B cell (primary cell): ENCODE results near the gene RAB10. TPM values are rescaled to one million over a fixed set of nuclear protein-coding genes. Genes with fewer than 3 reads are reported as not detected.

Source experiments
- ATAC-seq: fragments of 200-7000 bp; cut with Tn5 transposase; one replicate; pipeline ENCODE4 v1.10.0; 2021; ENCODE audit warnings: low read depth, mild to moderate bottlenecking, moderate number of reproducible peaks, moderate library complexity
- CTCF ChIA-PET: fragments of 350-600 bp; sonication (Branson Sonifier 250); formaldehyde crosslinking; loops from one replicate; lab custom pipeline; 2021; ENCODE audit warnings: antibody characterized with exemption, inconsistent platforms; lab: Charles Lee
- POLR2A ChIA-PET: fragments of 350-600 bp; sonication (Branson Sonifier 250); formaldehyde crosslinking; loops from one replicate; lab custom pipeline; 2021; ENCODE audit warnings: antibody characterized with exemption; lab: Charles Lee
- DNase-seq: peaks from one replicate; pipeline ENCODE4 v3.0.0; 2013
- H2AFZ ChIP-seq: 2 replicates; pipeline ENCODE4 v1.6.1; 2012; ENCODE audit warnings: mild to moderate bottlenecking, low read depth, low read length; ENCODE audit not compliant: insufficient read depth, poor library complexity, severe bottlenecking
- H3K27ac ChIP-seq, 2 donors: 1 replicate in 1 of 2; 2 replicates in 1 of 2; pipeline ENCODE4 v1.5.1; 2012 to 2013; ENCODE audit warnings: low read length in 2 of 2, mild to moderate bottlenecking in 2 of 2, moderate library complexity in 1 of 2
- H3K27me3 ChIP-seq, 4 experiments: fragments of 200-600 bp in 1 of 4; sonication (generic) in 1 of 4; replicated peaks in 1 of 4; 1 replicate in 2 of 4; 2 replicates in 2 of 4; pipeline versions ENCODE4 v1.6.1 to v1.7.0; 2013 to 2016; ENCODE audit warnings: low read length in 3 of 4, mild to moderate bottlenecking in 2 of 4, mixed read lengths in 1 of 4, moderate library complexity in 1 of 4; ENCODE audit not compliant: insufficient read depth in 4 of 4, control insufficient read depth in 3 of 4; ENCODE audit errors: control extremely low read depth in 1 of 4
- H3K36me3 ChIP-seq, 2 experiments: replicated peaks in 1 of 2; 1 replicate in 1 of 2; 2 replicates in 1 of 2; pipeline versions ENCODE4 v1.6.1 to v1.7.1; 2013; ENCODE audit warnings: low read length in 1 of 2; ENCODE audit not compliant: insufficient read depth in 2 of 2, control insufficient read depth in 1 of 2; ENCODE audit errors: control extremely low read depth in 1 of 2, extremely low read depth in 1 of 2
- H3K4me1 ChIP-seq, 2 donors: fragments of 200-600 bp in 1 of 2; sonication (generic) in 1 of 2; 1 replicate in 1 of 2; 2 replicates in 1 of 2; pipeline versions ENCODE4 v1.5.1 to v1.6.1; 2013 to 2017; ENCODE audit warnings: low read length in 2 of 2; ENCODE audit not compliant: control insufficient read depth in 2 of 2, insufficient read depth in 2 of 2
- H3K4me2 ChIP-seq: replicated peaks from 2 replicates; pipeline ENCODE3; 2012; ENCODE audit warnings: mild to moderate bottlenecking, low read depth, low read length; ENCODE audit not compliant: poor library complexity, severe bottlenecking
- H3K4me3 ChIP-seq, 5 experiments: fragments of 200-600 bp in 1 of 5; sonication (generic) in 1 of 5; 1 replicate in 3 of 5; 2 replicates in 2 of 5; pipeline versions ENCODE4 v1.5.1 to v1.7.0; 2011 to 2016; ENCODE audit warnings: low read length in 4 of 5, mild to moderate bottlenecking in 4 of 5, low read depth in 2 of 5, control low read depth in 1 of 5, moderate library complexity in 1 of 5; ENCODE audit not compliant: insufficient read depth in 1 of 5; ENCODE audit errors: control extremely low read depth in 1 of 5, extremely low read depth in 1 of 5
- H3K79me2 ChIP-seq: fragments of 200-600 bp; sonication (generic); one replicate; pipeline ENCODE4 v1.6.0; 2016; ENCODE audit warnings: low read length; ENCODE audit not compliant: control insufficient read depth, insufficient read depth
- H3K9ac ChIP-seq: fragments of 200-600 bp; sonication (generic); 2 replicates; pipeline ENCODE4 v1.6.1; 2017; ENCODE audit warnings: mild to moderate bottlenecking, low read length, moderate library complexity
- H3K9me3 ChIP-seq, 3 donors: one replicate each; pipeline versions ENCODE4 v1.6.1 to v1.7.1; 2013; ENCODE audit warnings: low read length in 2 of 3; ENCODE audit not compliant: control insufficient read depth in 2 of 3, insufficient read depth in 1 of 3; ENCODE audit errors: control extremely low read depth in 1 of 3
- H4K20me1 ChIP-seq: 2 replicates; pipeline ENCODE4 v1.6.0; 2012; ENCODE audit warnings: mild to moderate bottlenecking, low read length; ENCODE audit not compliant: insufficient read depth, control insufficient read depth, poor library complexity, severe bottlenecking
- H3K27ac Mint-ChIP-seq: one replicate; pipeline ENCODE4 v1.8.0; 2021; ENCODE audit warnings: mixed read lengths
- H3K27me3 Mint-ChIP-seq: one replicate; pipeline ENCODE4 v1.8.0; 2021; ENCODE audit warnings: mixed read lengths
- H3K4me1 Mint-ChIP-seq: one replicate; pipeline ENCODE4 v1.8.0; 2021; ENCODE audit warnings: mixed read lengths
- H3K4me3 Mint-ChIP-seq: one replicate; pipeline ENCODE4 v1.8.0; 2021; ENCODE audit warnings: mixed read lengths
- H3K9me3 Mint-ChIP-seq: one replicate; pipeline ENCODE4 v1.8.0; 2022; ENCODE audit warnings: mixed read lengths; ENCODE audit not compliant: insufficient read depth
- EZH2 ChIP-seq: IDR thresholded peaks from 2 replicates; pipeline ENCODE4 v1.6.1; 2012; ENCODE audit warnings: borderline replicate concordance, low read depth, mild to moderate bottlenecking, moderate library complexity, low read length; ENCODE audit not compliant: insufficient read depth, poor library complexity, severe bottlenecking
- WGBS: methylation state at CpG from one replicate; pipeline ENCODE4 v1.1.5; 2013; ENCODE audit warnings: missing lambda C conversion rate; ENCODE audit not compliant: insufficient coverage; 5-methylcytosine and 5-hydroxymethylcytosine counted together
- intact Hi-C: fragments of 100-400 bp; cut with micrococcal nuclease; formaldehyde crosslinking; loops from one replicate; pipeline ENCODE4 v1.10.0; 2022
- polyA plus RNA-seq: library from polyadenylated mRNA; depleted of rRNA; stranded (reverse); fragments of >200 nt; gene quantifications from 2 replicates; pipeline ENCODE4 v1.2.3, GENCODE V29; 2012
- total RNA-seq, 2 donors: library from RNA; stranded (reverse); fragments of 120-200 nt in 1 of 2; gene quantifications; 1 replicate in 1 of 2; 2 replicates in 1 of 2; pipeline versions ENCODE4 v1.2.3 to v1.2.4, GENCODE V29; 2013 to 2022
- TF ChIP-seq, protein P1 (sequence below): fragments of 200-600 bp; IDR thresholded peaks from one replicate; pipeline ENCODE4 v1.8.0; 2022; ENCODE audit warnings: antibody characterized with exemption, mild to moderate bottlenecking

The RAB10 gene
- total and polyA plus RNA-seq, 2 donors (not counting 1 experiment from before 2014, with no cell fraction given), result 21.7 to 66.7 TPM

DNA sequence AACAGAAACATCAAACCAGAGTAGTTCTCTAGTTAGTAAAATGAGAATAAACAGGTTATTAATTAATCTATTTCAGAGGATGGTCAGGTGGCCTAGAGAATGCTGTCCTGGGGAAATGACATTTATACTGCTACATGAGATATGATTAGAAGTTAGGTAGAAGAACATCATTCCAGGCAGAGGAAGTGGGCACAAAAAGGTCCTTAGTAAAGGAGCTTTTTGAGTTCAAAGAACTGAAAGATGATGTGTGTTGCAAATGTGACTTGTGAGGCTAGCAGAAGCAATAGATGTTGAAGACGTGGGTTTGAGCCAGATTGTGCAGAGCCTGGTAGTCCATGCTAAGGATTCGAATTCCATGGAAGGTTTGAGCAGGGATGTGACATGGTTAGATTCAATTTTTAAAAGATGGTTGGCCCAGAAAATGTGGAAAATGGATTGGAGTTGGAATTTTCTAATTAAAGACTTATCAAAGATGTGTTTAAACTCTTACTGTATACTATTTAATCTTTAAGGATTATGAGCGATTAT lies 34.2 kb downstream of the RAB10 start:
- Histone ChIP-seq H4K20me1 (peaks cover 78% of the 10 kb centered on the region), H3K4me1 (peaks cover 19 to 22% of the 10 kb centered on the region in 2 donors), H3K4me3 (no peak overlapping the region), H3K79me2 (peaks cover 91% of the 10 kb centered on the region), H2AFZ (no peak overlapping the region), H3K27me3 (no peaks in the 10 kb centered on the region), H3K36me3 (peaks cover 2 to 8% of the 10 kb centered on the region in 2 experiments), H3K9me3 (peaks cover 0 to 6% (median 0%) of the 10 kb centered on the region in 3 donors), H3K9ac (no peak overlapping the region), H3K4me2 (peak overlapping the region; percentile 1), H3K27ac (peak overlapping the region in 1 of 2 donors; percentile 38)
- CTCF ChIA-PET, result interaction anchor here (1.4 kb wide), 1 partner anchor 20 kb away, joined by 4 read pairs; no protein-coding TSS in a partner anchor
- intact Hi-C loops, result no loop called here
- Mint-ChIP-seq H3K27ac (no peak overlapping the region), H3K4me1 (peaks cover 38% of the 10 kb centered on the region), H3K27me3 (no peaks in the 10 kb centered on the region), H3K9me3 (no peaks in the 10 kb centered on the region), H3K4me3 (peak overlapping the region; percentile 24)
- TF ChIP-seq, protein P1, sequence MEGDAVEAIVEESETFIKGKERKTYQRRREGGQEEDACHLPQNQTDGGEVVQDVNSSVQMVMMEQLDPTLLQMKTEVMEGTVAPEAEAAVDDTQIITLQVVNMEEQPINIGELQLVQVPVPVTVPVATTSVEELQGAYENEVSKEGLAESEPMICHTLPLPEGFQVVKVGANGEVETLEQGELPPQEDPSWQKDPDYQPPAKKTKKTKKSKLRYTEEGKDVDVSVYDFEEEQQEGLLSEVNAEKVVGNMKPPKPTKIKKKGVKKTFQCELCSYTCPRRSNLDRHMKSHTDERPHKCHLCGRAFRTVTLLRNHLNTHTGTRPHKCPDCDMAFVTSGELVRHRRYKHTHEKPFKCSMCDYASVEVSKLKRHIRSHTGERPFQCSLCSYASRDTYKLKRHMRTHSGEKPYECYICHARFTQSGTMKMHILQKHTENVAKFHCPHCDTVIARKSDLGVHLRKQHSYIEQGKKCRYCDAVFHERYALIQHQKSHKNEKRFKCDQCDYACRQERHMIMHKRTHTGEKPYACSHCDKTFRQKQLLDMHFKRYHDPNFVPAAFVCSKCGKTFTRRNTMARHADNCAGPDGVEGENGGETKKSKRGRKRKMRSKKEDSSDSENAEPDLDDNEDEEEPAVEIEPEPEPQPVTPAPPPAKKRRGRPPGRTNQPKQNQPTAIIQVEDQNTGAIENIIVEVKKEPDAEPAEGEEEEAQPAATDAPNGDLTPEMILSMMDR, result no peak
- no peak for TF ChIP-seq EZH2
- POLR2A ChIA-PET, result no interaction called here
- WGBS, result 100% methylated on average over 1 of the region's 3 CpGs
- ATAC-seq, result no peak
- DNase-seq, result no peak

DNA sequence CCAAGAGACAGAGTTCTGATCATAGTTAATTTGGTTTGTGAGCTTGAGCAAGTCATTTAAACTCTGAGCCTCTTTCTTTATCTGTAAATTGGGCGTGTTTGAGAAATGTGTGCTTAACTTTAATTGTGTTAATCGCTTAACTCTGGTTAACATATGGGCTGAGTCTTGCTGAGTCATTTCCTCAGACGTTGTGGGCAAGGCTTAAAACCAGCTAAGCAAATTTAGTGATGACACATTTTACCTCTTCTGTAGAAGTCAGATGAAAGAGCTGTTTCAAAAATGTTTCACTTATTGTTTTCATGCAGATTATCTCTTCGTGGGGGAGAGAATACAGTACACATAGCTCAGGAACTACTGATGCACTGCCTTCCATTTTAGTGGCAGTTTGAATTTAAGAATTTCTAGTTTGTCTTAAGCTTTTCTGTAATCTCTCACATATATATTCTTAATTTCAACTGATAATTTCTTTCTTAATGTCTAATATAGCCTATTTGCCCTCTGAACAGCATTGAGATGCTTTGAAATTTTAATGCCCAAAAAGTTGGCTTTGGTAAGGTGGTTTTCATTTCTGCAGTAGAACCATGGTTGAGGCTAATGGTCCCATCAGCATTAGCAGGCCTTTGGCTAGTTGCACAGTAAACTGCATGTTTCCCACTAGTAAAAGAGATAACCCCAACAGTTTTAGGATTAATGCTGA lies 34.9 kb downstream of the RAB10 start:
- Histone ChIP-seq H3K27ac (no peak overlapping the region), H2AFZ (no peak overlapping the region), H3K4me1 (peaks cover 19 to 22% of the 10 kb centered on the region in 2 donors), H3K4me2 (peak overlapping the region; percentile 1), H4K20me1 (peaks cover 80% of the 10 kb centered on the region), H3K79me2 (peaks cover 91% of the 10 kb centered on the region), H3K9me3 (peaks cover 0 to 6% (median 0%) of the 10 kb centered on the region in 3 donors), H3K36me3 (peaks cover 0 to 8% of the 10 kb centered on the region in 2 experiments), H3K9ac (no peak overlapping the region), H3K27me3 (no peaks in the 10 kb centered on the region), H3K4me3 (no peak overlapping the region)
- intact Hi-C loops, result no loop called here
- Mint-ChIP-seq H3K4me1 (peaks cover 43% of the 10 kb centered on the region), H3K27me3 (no peaks in the 10 kb centered on the region), H3K4me3 (no peak overlapping the region), H3K27ac (no peak overlapping the region), H3K9me3 (no peaks in the 10 kb centered on the region)
- ChIA-PET POLR2A (no interaction called here), CTCF (interaction anchor here (1.4 kb wide), 1 partner anchor 19 kb away, joined by 4 read pairs; no protein-coding TSS in a partner anchor)
- WGBS, result no CpG with 5 or more reads among the region's 4 CpGs
- TF ChIP-seq, protein P1, result no peak
- no peak for TF ChIP-seq EZH2
- DNase-seq (peak; percentile 6), ATAC-seq (no peak)
